Hepatocyte (in vitro differentiated cells): ENCODE results near the gene CXorf58.

Experiments used
- EZH2 ChIP-seq: fragments of 200-600 bp; sonication (generic); IDR thresholded peaks from 2 replicates; pipeline ENCODE4 v1.6.1; 2016; ENCODE audit warnings: antibody characterized with exemption, mild to moderate bottlenecking, borderline replicate concordance
- EZH2phosphoT487 ChIP-seq: fragments of 200-600 bp; sonication (generic); IDR thresholded peaks from one replicate; pipeline ENCODE4 v1.6.1; 2018; ENCODE audit warnings: antibody characterized with exemption, mild to moderate bottlenecking, low read depth, moderate library complexity; ENCODE audit not compliant: unreplicated experiment, severe bottlenecking
- TF ChIP-seq, protein P1 (sequence below): fragments of 200-600 bp; sonication (generic); IDR thresholded peaks from 2 replicates; pipeline ENCODE4 v1.5.1; 2016; ENCODE audit warnings: antibody characterized with exemption, mild to moderate bottlenecking; ENCODE audit not compliant: poor library complexity

DNA sequence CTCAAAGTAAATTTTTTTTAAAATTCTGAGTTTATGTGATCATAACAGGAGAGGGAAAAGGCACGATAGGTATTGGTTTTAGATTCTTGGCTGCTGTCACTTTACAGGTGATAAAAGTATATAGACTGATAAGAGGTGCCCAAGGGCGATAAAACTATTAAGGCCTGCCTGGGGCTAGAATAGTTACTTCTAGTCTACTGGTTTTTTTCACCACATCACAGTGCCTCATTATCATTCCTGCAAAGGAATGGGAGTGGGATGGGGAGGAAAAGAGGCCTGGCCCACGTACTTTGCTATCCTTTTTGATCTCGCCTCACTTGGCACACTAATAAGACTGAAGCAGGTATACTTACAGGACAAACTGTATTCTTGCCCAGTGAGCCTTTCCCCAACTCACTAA is 46.6 kb downstream of the CXorf58 start:
- TF ChIP-seq EZH2 (no peak), EZH2phosphoT487 (no peak)
- TF ChIP-seq, protein P1, sequence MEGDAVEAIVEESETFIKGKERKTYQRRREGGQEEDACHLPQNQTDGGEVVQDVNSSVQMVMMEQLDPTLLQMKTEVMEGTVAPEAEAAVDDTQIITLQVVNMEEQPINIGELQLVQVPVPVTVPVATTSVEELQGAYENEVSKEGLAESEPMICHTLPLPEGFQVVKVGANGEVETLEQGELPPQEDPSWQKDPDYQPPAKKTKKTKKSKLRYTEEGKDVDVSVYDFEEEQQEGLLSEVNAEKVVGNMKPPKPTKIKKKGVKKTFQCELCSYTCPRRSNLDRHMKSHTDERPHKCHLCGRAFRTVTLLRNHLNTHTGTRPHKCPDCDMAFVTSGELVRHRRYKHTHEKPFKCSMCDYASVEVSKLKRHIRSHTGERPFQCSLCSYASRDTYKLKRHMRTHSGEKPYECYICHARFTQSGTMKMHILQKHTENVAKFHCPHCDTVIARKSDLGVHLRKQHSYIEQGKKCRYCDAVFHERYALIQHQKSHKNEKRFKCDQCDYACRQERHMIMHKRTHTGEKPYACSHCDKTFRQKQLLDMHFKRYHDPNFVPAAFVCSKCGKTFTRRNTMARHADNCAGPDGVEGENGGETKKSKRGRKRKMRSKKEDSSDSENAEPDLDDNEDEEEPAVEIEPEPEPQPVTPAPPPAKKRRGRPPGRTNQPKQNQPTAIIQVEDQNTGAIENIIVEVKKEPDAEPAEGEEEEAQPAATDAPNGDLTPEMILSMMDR: no peak
